Karpas-422 (cell line): Measurements from ENCODE around the gene KIAA2012. TPM values are rescaled to one million over a fixed set of nuclear protein-coding genes. Genes with fewer than 3 reads are reported as not detected.

Source experiments
- DNase-seq: peaks from one replicate; pipeline ENCODE4 v3.0.0-alpha.2; 2015
- H2AFZ ChIP-seq: fragments of 200-600 bp; sonication (generic); 2 replicates; pipeline ENCODE4 v1.6.1; 2014; ENCODE audit warnings: antibody characterized with exemption, low read length, mixed read lengths
- H3K27ac ChIP-seq: fragments of 200-600 bp; sonication (generic); 2 replicates; pipeline ENCODE4 v1.5.1; 2014; ENCODE audit warnings: mild to moderate bottlenecking, low read length, moderate library complexity
- H3K27me3 ChIP-seq: fragments of 200-600 bp; sonication (generic); 2 replicates; pipeline ENCODE4 v1.6.1; 2014; ENCODE audit warnings: low read length, mixed read lengths
- H3K36me3 ChIP-seq: fragments of 200-600 bp; sonication (generic); 2 replicates; pipeline ENCODE4 v1.6.1; 2014; ENCODE audit warnings: low read length, mixed read lengths; ENCODE audit not compliant: insufficient read depth
- H3K4me1 ChIP-seq: fragments of 200-600 bp; sonication (generic); 2 replicates; pipeline ENCODE4 v1.6.1; 2014; ENCODE audit warnings: mild to moderate bottlenecking, low read length, mixed read lengths
- H3K4me2 ChIP-seq: fragments of 200-600 bp; sonication (generic); 2 replicates; pipeline ENCODE4 v1.6.1; 2014; ENCODE audit warnings: low read length, low read depth, mild to moderate bottlenecking; ENCODE audit not compliant: poor library complexity, severe bottlenecking
- H3K4me3 ChIP-seq: fragments of 200-600 bp; sonication (generic); 2 replicates; pipeline ENCODE4 v1.5.1; 2014; ENCODE audit warnings: mild to moderate bottlenecking, antibody characterized with exemption, low read length, mixed read lengths
- H3K79me2 ChIP-seq: fragments of 200-600 bp; sonication (generic); 2 replicates; pipeline ENCODE4 v1.6.1; 2014; ENCODE audit warnings: mild to moderate bottlenecking, low read length, mixed read lengths
- H3K9ac ChIP-seq: fragments of 200-600 bp; sonication (generic); 2 replicates; pipeline ENCODE4 v1.6.0; 2014; ENCODE audit warnings: low read length
- H3K9me2 ChIP-seq: fragments of 200-600 bp; sonication (generic), shearing (Covaris generic); replicated peaks from 2 replicates; pipeline ENCODE4 v1.6.0; 2014; ENCODE audit warnings: mild to moderate bottlenecking, low read length, moderate library complexity; ENCODE audit not compliant: insufficient read depth
- H3K9me3 ChIP-seq: fragments of 300-700, 200-600 bp; sonication (generic); 2 replicates; pipeline ENCODE4 v1.6.1; 2014; ENCODE audit warnings: low read length, mixed read lengths
- H4K20me1 ChIP-seq: fragments of 200-600 bp; sonication (generic); 2 replicates; pipeline ENCODE4 v1.6.1; 2014; ENCODE audit warnings: mild to moderate bottlenecking, antibody characterized with exemption, low read length, low read depth; ENCODE audit not compliant: insufficient read depth
- total RNA-seq: library from RNA; depleted of rRNA; stranded (reverse); fragments of >200 nt; shearing (Covaris generic); gene quantifications from 2 replicates; pipeline ENCODE4 v1.2.3, GENCODE V29; 2014; ENCODE audit warnings: low replicate concordance

Gene KIAA2012
- total RNA-seq, 1 experiment from 2014 or later = 0.89 TPM

DNA sequence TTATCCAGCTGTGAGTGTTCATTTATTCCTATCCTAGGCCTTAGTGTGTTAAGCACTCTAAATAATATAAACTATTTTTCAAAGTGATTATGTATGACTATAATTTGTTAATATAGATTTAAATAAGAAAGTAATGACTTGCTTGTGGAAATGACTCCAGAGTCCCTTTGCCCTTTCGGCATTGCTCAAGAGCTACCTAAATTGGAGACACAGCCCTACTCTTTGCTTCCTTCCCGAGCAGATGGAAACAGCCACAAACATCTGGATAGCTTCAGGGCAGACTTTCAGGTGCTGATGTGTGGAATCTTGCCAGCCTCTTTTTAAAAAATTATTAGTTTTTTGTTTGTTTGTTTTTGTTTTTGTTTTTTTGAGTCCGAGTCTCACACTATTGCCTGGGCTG, 121.4 kb downstream of the KIAA2012 start:
- no peak overlapping the region for H2AFZ ChIP-seq
- H3K4me3 ChIP-seq = no peak overlapping the region
- no peak for DNase-seq
- no peaks in the 10 kb centered on the region for H3K4me1 ChIP-seq
- no peak overlapping the region for H3K27ac ChIP-seq
- no peaks in the 10 kb centered on the region for H3K27me3 ChIP-seq
- no peak overlapping the region for H3K4me2 ChIP-seq
- H3K9me3 ChIP-seq = no peaks in the 10 kb centered on the region
- no peaks in the 10 kb centered on the region for H3K9me2 ChIP-seq
- H3K36me3 ChIP-seq = no peaks in the 10 kb centered on the region
- H4K20me1 ChIP-seq = no peaks in the 10 kb centered on the region
- no peaks in the 10 kb centered on the region for H3K79me2 ChIP-seq
- no peak overlapping the region for H3K9ac ChIP-seq

DNA sequence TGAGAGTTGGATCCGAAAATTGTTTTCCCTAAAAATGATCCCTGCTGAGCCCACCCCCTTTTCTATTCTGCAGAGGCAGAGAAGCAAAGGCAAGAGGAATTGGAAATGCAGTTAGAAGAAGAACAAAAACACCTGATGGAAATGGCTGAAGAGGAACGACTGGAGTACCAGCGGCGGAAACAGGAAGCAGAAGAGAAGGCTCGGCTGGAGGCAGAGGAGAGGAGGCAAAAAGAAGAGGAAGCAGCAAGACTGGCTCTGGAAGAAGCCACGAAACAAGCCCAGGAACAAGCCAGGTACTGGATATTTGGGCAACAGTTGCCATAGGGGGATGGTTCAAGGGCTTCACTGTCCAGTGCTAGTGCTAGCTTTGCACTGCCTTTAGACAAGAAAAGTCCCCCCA, 123.7 kb downstream of the KIAA2012 start:
- no peak overlapping the region for H3K27ac ChIP-seq
- DNase-seq = no peak
- no peaks in the 10 kb centered on the region for H3K9me3 ChIP-seq
- H2AFZ ChIP-seq = no peak overlapping the region
- no peak overlapping the region for H3K9ac ChIP-seq
- H4K20me1 ChIP-seq = no peaks in the 10 kb centered on the region
- no peaks in the 10 kb centered on the region for H3K4me1 ChIP-seq
- H3K36me3 ChIP-seq = no peaks in the 10 kb centered on the region
- no peak overlapping the region for H3K4me3 ChIP-seq
- no peak overlapping the region for H3K4me2 ChIP-seq
- H3K79me2 ChIP-seq = no peaks in the 10 kb centered on the region
- H3K27me3 ChIP-seq = no peaks in the 10 kb centered on the region
- no peaks in the 10 kb centered on the region for H3K9me2 ChIP-seq

DNA sequence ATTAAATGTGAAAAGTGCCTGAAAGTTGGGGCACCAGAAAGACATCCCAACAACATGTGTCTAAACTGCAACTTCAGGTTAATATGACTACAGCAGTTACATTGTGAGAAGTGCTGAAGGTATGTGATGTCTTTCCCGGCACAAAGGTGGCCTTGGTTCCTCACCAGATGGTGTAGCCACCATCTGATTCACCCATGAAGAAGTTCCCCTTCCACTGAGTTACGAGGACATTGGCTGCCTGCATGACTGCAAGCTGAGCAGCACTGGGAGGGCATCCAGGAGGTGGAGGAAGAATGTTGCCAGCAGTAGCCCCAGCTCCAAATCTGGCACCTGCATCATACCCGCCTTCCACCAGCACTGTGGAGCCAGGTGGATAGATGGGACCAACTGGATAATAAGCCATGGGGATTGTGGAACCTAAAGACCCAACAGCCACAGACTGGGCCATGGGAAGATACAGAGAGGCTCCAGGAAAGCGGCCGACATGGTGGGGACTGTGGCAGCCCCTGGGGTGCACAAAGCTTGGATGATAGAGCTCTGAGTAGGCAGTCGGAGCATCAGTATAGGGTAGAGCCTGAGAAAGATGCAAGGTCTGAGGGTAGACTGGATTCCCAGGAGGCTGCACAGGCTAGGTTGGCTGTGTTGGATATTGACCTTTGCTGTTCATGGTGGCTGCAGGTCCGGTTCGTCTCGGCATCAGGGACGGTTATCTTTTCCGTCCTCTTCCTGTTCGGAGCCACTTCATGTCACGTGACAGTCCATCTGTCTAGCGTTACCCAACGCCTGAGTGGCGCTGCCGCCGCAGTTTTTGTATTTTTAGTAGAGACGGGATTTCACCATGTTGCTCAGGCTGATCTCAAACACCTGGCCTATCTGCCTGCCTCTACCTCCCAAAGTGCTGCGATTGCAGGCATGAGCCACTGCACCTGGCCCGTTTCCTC, 128.4 kb downstream of the KIAA2012 start:
- no peak overlapping the region for H3K4me2 ChIP-seq

DNA sequence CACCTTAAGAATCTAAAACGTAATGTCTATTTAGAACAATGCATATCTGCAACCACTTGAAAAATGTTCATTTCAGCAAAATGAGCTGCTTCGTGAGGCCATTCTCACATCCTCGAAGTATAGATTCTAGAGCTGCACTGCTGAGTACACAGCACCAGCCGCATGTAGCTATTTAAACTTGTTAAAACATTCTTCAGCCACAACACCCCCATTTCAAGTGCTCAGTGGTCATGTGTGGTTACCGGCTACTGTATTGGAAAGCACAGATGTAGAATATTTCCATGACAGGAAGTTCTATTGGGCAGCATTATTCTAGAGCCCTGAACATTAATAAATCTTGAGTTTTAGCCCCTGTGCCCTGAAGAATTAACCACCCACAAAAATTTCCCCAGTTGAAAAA, 130.3 kb downstream of the KIAA2012 start:
- H3K4me2 ChIP-seq = no peak overlapping the region
- no peaks in the 10 kb centered on the region for H3K9me2 ChIP-seq
- peaks cover 9% of the 10 kb centered on the region; the same call in 1 of the 2 replicates for H3K36me3 ChIP-seq
- H4K20me1 ChIP-seq = no peaks in the 10 kb centered on the region
- H3K27ac ChIP-seq = no peak overlapping the region
- H2AFZ ChIP-seq = no peak overlapping the region
- no peaks in the 10 kb centered on the region for H3K27me3 ChIP-seq
- no peaks in the 10 kb centered on the region for H3K79me2 ChIP-seq
- no peak overlapping the region for H3K4me3 ChIP-seq
- H3K9me3 ChIP-seq = no peaks in the 10 kb centered on the region
- no peak for DNase-seq
- no peak overlapping the region for H3K9ac ChIP-seq
- H3K4me1 ChIP-seq = peaks cover 9% of the 10 kb centered on the region

More for the DNA sequence above, 128.4 kb downstream of the KIAA2012 start:
- no peak for DNase-seq
- Histone ChIP-seq H3K4me3 (no peak overlapping the region), H2AFZ (no peak overlapping the region), H3K27me3 (no peaks in the 10 kb centered on the region), H3K9me3 (no peaks in the 10 kb centered on the region), H3K36me3 (peaks cover 5% of the 10 kb centered on the region; the same call in 1 of the 2 replicates), H3K4me1 (no peaks in the 10 kb centered on the region), H3K27ac (no peak overlapping the region), H3K9me2 (no peaks in the 10 kb centered on the region), H3K9ac (no peak overlapping the region), H3K79me2 (no peaks in the 10 kb centered on the region), H4K20me1 (no peaks in the 10 kb centered on the region)

DNA sequence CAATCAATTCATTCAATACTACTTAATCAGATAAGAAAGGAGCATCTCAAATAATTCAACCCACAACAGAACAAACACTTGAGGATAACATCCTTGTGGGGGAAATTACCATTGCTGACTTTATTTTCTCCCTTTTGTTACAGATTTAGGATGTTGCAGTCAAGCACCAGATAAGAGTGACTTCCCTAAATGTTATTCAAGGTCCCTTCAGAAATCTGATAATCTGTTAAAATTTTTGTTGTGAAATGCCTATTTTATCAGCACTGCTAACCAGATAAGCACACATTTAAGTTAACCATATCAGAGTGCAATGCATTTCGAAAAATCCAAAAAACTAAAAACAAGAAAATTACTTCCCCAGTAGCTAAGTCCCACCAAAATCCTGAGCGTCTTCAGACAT, 131.8 kb downstream of the KIAA2012 start:
- H3K9me2 ChIP-seq = no peaks in the 10 kb centered on the region
- no peak overlapping the region for H3K27ac ChIP-seq
- no peak for DNase-seq
- no peaks in the 10 kb centered on the region for H4K20me1 ChIP-seq
- H3K27me3 ChIP-seq = no peaks in the 10 kb centered on the region
- H3K9ac ChIP-seq = no peak overlapping the region
- H2AFZ ChIP-seq = no peak overlapping the region
- peaks cover 16% of the 10 kb centered on the region; the same call in 1 of the 2 replicates for H3K36me3 ChIP-seq
- H3K4me1 ChIP-seq = peaks cover 12% of the 10 kb centered on the region
- no peaks in the 10 kb centered on the region; the same call in 1 of the 2 replicates for H3K79me2 ChIP-seq
- H3K4me3 ChIP-seq = no peak overlapping the region
- no peaks in the 10 kb centered on the region for H3K9me3 ChIP-seq
- H3K4me2 ChIP-seq = no peak overlapping the region

DNA sequence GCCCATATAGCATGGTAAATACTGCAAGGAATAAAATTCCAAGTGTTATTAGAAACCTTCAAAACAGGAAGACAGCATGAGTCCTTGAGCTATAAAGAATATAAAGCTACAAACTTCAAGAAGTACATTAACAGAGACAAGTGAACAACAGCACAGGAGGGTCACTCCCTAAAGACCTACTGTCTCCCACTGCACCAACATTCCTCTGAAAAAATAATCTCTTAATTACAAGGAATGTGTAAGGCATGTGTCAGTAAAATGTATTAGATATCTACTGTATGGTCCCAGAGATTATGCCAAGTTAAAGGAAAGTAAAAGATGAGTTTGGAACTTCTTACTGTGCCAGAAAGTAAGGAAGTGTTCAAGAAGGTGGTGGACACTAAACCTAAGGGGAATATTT, 135.5 kb downstream of the KIAA2012 start:
- no peaks in the 10 kb centered on the region for H3K9me2 ChIP-seq
- no peak for DNase-seq
- no peak overlapping the region for H3K9ac ChIP-seq
- peaks cover 19% of the 10 kb centered on the region for H3K79me2 ChIP-seq
- no peaks in the 10 kb centered on the region for H3K9me3 ChIP-seq
- H3K27me3 ChIP-seq = no peaks in the 10 kb centered on the region
- H2AFZ ChIP-seq = no peak overlapping the region
- H3K4me2 ChIP-seq = no peak overlapping the region
- peaks cover 30% of the 10 kb centered on the region; the same call in 1 of the 2 replicates for H3K36me3 ChIP-seq
- H3K4me3 ChIP-seq = no peak overlapping the region
- H3K27ac ChIP-seq = no peak overlapping the region
- H4K20me1 ChIP-seq = no peaks in the 10 kb centered on the region
- peaks cover 12% of the 10 kb centered on the region for H3K4me1 ChIP-seq

DNA sequence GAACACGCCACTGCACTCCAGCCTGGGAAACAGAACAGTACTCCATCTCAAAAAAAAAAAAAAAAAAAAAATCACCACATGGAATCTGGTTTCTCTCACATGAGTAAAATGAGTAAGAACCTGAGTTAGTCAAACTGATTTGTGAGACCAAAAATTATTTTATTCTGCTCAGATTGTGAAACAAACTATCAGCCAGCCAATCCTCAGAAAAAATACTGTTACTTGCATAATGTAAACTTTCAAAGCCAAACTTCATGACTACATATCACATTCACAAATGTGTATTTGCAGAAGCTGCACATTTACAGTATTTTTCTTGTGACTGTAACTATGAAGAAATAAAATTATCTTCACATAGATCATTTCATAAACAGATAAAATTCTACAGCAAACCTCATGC, 142.1 kb downstream of the KIAA2012 start:
- peaks cover 66% of the 10 kb centered on the region for H3K79me2 ChIP-seq
- H4K20me1 ChIP-seq = no peaks in the 10 kb centered on the region
- H3K36me3 ChIP-seq = peaks cover 23% of the 10 kb centered on the region; the same call in 1 of the 2 replicates
- H3K4me1 ChIP-seq = no peaks in the 10 kb centered on the region
- no peaks in the 10 kb centered on the region for H3K27me3 ChIP-seq
- no peak overlapping the region for H3K9ac ChIP-seq
- no peak overlapping the region for H3K4me3 ChIP-seq
- no peak for DNase-seq
- H3K9me3 ChIP-seq = no peaks in the 10 kb centered on the region
- H3K9me2 ChIP-seq = no peaks in the 10 kb centered on the region
- no peak overlapping the region for H3K27ac ChIP-seq
- no peak overlapping the region for H3K4me2 ChIP-seq
- H2AFZ ChIP-seq = no peak overlapping the region

DNA sequence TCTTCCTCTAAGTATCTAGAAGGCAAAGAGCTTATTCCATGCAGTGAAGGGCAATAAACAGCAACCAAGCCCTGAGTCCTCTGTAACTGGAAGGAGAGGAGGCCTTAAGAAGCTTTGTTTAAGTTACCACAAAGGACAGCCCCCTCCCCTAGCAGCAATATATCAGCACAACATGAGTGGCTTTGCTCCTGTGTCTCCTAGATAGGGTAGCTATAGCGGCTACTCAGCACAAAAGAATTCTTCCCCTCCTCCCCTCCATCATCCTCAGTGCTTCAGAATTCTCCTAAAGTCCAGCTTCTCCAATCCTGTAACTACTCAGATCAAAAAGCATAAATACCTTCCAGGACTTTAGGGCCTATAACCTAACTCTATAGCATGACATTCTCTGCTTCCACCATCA, 148.8 kb downstream of the KIAA2012 start:
- H3K36me3 ChIP-seq = peaks cover 17% of the 10 kb centered on the region; the same call in 1 of the 2 replicates
- peaks cover 7% of the 10 kb centered on the region; the same call in 1 of the 2 replicates for H4K20me1 ChIP-seq
- peaks cover 90% of the 10 kb centered on the region for H3K79me2 ChIP-seq
- H3K27me3 ChIP-seq = no peaks in the 10 kb centered on the region
- H3K9me3 ChIP-seq = no peaks in the 10 kb centered on the region
- no peaks in the 10 kb centered on the region for H3K9me2 ChIP-seq
- H3K9ac ChIP-seq = no peak overlapping the region
- no peak overlapping the region for H3K4me2 ChIP-seq
- no peak overlapping the region for H3K27ac ChIP-seq
- no peak for DNase-seq
- H3K4me3 ChIP-seq = no peak overlapping the region
- no peak overlapping the region for H2AFZ ChIP-seq
- no peaks in the 10 kb centered on the region for H3K4me1 ChIP-seq
